ENCODE data around the gene RGS5.

DNA sequence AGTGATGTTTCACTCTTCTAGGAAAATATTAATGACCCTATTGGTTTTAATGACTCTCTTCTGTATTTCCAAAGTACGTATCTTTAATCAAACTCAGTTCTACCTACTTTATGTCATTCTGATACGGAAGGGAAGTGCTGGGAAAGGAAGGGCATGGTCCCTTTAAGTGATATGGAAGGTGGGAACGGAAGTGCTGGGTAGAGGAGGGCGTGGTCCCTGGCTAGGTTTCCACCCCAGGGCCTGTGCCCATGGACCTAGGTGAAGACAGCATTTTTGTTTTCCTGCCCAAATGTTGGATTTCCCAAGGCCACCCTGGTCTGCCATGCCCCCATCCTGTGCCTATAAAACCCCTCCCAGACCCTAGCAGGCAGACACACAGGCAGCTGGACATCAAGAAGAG is 109.5 kb downstream of the RGS5 start:
- TF ChIP-seq POLR2A (IDR thresholded peaks at IDR 0.05): no peak
- TF ChIP-seq, protein P1, sequence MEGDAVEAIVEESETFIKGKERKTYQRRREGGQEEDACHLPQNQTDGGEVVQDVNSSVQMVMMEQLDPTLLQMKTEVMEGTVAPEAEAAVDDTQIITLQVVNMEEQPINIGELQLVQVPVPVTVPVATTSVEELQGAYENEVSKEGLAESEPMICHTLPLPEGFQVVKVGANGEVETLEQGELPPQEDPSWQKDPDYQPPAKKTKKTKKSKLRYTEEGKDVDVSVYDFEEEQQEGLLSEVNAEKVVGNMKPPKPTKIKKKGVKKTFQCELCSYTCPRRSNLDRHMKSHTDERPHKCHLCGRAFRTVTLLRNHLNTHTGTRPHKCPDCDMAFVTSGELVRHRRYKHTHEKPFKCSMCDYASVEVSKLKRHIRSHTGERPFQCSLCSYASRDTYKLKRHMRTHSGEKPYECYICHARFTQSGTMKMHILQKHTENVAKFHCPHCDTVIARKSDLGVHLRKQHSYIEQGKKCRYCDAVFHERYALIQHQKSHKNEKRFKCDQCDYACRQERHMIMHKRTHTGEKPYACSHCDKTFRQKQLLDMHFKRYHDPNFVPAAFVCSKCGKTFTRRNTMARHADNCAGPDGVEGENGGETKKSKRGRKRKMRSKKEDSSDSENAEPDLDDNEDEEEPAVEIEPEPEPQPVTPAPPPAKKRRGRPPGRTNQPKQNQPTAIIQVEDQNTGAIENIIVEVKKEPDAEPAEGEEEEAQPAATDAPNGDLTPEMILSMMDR (IDR thresholded peaks at IDR 0.05): no peak
